Fibroblast of the aortic adventitia (primary cell): ENCODE data around the gene SYPL1. TPM values are rescaled to one million over a fixed set of nuclear protein-coding genes. Genes with fewer than 3 reads are reported as not detected.
"Not testable (repeated sequence)": the region's sequence is repeated elsewhere in the genome, so short reads cannot be mapped to it uniquely, and the experiment has no call there.

ENCODE experiments used
- DNase-seq: peaks from one replicate; pipeline ENCODE4 v3.0.0-alpha.2; 2010; ENCODE audit warnings: low read depth
- H3K4me3 ChIP-seq: 2 replicates; pipeline ENCODE4 v1.5.1; 2011; ENCODE audit warnings: low read depth, mild to moderate bottlenecking, control low read depth, low read length, moderate library complexity
- CTCF ChIP-seq: IDR thresholded peaks from 2 replicates; pipeline ENCODE4 v1.5.1; 2011; ENCODE audit warnings: mild to moderate bottlenecking, low read length, control low read depth, inconsistent platforms; ENCODE audit not compliant: insufficient read depth
- total RNA-seq: library from RNA; depleted of rRNA; stranded (reverse); fragments of >200 nt; gene quantifications from 2 replicates; pipeline ENCODE4 v1.2.3, GENCODE V29; 2012; ENCODE audit warnings: low replicate concordance

The SYPL1 gene
- total RNA-seq, 1 donor = 69.5 TPM

- DNase-seq = no peak
- no peak for TF ChIP-seq CTCF
- H3K4me3 ChIP-seq = no peak overlapping the region
Measured at GRCh38 chr7:106142136-106142535, 30.0 kb upstream of the SYPL1 start.

DNA sequence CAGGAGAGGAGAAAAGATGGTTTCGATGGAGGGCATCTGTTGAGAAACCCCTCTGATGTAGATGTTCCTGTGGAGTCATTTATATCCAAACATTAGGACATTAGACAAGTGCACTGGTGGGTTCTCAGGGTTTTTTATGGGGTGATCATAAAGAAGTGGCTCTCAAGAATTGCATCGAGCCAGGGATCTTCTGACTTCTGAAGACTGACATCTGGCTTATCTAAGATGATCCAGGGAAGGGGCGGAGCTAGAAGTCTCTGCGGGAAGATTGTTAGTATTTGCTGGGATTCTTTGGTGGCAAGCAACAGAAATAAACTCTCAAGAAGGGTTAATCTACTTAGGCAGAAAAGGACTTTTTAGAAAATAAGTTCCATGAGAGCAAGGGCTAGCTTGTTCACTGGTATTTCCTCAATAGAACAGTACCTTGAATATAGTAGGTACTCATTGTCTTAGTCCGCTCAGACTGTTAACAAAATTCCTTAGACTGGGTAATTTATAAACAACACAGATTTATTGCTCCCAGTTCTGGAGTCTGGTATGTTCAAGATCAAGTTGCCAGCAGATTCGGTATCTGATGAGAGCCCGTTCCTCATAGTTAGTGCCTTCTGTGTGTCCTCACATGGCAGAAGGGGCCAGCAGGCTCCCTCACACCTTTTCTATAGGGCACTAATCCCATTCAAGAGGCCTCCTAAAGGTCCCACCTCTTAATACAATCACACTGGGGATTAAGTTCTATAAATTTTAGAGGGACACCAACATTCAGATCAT is 28.5 kb upstream of the SYPL1 start:
- TF ChIP-seq CTCF = no peak
- no peak for DNase-seq
- no peak overlapping the region for H3K4me3 ChIP-seq

DNA sequence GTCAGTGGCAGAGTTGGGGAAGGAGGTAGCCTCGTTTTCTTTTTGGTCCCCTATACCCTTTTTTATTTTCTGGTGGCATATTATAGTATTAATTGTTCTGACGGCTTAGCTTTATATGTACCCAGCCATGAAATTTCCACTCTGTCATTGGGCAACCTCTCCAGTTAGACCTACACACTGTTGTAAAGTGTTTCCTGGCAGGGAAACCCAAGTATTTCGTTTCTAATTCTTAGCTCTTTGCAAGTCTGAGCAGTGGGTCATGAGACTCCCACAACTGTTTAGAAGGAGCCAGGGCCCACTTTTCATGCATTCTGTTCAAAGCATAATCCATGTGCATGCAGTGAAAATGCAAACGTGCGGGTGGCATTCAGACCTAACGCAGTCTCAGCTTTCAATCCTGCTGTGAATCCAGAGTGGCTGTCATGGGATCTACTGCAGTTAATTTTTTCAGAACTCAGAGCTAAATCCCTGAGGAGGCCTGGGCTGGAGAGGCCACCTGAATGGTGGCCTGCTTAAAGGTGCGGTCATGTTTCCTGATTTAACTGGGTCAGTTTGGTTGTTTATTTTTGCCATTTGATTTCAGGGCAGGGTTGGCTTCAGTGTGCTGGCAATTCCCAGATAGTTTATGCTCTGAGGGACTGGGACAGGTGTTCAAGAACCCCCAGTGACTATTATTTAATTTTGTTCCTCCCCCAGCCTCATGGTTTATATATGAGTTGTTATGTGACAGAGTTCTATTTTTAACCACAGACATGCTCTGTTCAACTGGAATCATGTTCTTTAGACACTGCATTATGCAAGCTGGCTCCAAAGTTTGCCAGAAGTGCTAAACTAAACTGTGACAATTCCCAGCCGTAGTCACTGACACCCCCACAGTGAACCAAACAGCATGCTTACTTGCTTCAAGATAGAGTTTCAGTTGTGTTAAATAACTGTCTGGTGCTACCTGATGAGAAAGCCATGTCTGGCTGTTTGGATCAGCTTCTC is 27.4 kb upstream of the SYPL1 start:
- H3K4me3 ChIP-seq = no peak overlapping the region
- TF ChIP-seq CTCF = no peak
- peak; percentile 51 for DNase-seq

DNA sequence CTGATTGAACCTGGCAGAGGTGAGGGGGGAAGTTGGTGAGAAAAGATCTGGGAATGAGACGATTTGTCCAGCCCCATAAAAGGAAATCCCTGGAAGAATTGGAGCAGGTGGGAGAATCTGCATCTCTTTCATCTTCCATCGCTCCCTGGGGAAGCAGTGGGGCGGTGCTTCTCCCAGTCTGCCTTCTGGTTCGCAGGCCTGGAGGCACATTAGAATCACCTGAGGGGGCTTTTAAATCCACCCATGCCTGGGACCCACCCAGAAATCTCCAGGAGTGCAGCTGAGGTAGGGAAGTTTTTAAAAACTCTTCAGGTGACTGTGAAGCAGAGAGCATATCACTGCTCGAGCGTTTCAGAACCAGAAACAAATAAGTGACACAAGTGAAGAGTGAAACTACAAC is 26.7 kb upstream of the SYPL1 start:
- H3K4me3 ChIP-seq = no peak overlapping the region
- TF ChIP-seq CTCF = no peak
- DNase-seq = no peak

DNA sequence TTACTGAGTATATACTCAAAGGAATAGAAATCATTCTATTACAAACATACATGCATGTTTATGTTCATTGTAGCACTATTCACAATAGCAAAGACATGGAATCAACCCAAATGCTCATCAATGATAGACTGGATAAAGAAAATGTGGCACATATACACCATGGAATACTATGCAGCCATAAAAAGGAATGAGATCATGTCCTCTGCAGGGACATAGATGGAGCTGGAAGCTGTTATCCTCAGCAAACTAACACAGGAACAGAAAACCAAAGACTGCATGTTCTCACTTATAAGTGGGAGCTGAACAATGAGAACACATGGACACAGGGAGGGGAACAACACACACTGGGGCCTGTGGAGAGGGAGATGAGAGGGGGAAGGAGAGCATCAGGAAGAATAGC is 26.1 kb upstream of the SYPL1 start:
- not testable (repeated sequence) for H3K4me3 ChIP-seq, DNase-seq

DNA sequence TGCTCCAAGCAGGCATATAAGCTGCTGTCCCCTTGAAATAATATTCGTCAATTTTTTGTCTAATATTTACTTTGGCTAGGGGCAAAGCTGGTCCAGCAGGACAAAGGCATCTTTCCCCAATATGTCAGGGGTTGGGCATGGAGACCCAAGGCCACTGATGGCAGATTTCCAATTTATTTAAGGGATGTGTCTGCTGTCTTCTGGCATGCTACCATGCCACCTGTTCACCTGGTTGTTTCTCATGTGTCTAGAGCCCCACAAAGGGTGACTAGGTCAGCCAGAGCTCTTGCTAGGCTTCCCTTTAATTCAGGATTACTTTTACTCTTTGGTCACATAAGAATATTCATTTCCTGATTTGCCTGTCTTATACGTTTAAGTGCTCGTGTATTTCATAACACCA is 22.1 kb upstream of the SYPL1 start:
- no peak for TF ChIP-seq CTCF

DNA sequence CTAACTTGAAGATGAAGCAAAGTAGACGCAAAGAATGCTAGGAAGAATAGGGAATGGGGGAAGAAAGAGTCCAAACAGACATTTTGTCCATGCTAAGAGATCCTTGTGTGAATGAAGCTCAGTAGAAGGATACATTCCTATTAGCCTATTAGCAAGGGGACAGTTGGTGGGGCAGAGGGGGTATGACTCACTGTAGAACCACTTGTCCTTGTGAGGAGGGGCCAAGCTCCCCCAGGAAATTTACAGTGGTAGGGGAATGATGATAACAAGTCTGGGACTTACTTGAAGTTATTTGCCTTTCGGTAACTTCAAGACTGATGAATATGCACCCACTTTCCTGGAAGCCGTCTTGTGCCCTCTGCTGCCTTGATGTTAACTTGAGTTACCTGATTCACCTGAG is 17.2 kb upstream of the SYPL1 start:
- DNase-seq = no peak
- TF ChIP-seq CTCF = no peak
- no peak overlapping the region for H3K4me3 ChIP-seq

More for the DNA sequence above, 22.1 kb upstream of the SYPL1 start:
- no peak for DNase-seq
- no peak overlapping the region for H3K4me3 ChIP-seq
